Nephron progenitor cell (in vitro differentiated cells): ENCODE measurements around the gene PLXNB1.
A peak's percentile ranks its signal among the peaks of the same experiment; 100 is the strongest.

Source experiments
- DNase-seq: peaks from one replicate; pipeline ENCODE4 v3.0.0; 2021
- H3K27ac Mint-ChIP-seq: 2 replicates; pipeline ENCODE4 v1.8.0; 2021; ENCODE audit warnings: mild to moderate bottlenecking, moderate library complexity, mixed read lengths
- H3K27me3 Mint-ChIP-seq: 2 replicates; pipeline ENCODE4 v1.8.0; 2021; ENCODE audit warnings: mild to moderate bottlenecking, low read depth, mixed read lengths; ENCODE audit not compliant: poor library complexity
- H3K36me3 Mint-ChIP-seq: 2 replicates; pipeline ENCODE4 v1.8.0; 2021; ENCODE audit warnings: low read depth, mixed read lengths
- H3K4me1 Mint-ChIP-seq: 2 replicates; pipeline ENCODE4 v1.8.0; 2021; ENCODE audit warnings: mixed read lengths
- H3K4me3 Mint-ChIP-seq: 2 replicates; pipeline ENCODE4 v1.8.0; 2021; ENCODE audit warnings: mild to moderate bottlenecking, moderate library complexity, mixed read lengths
- H3K9me3 Mint-ChIP-seq: 2 replicates; pipeline ENCODE4 v1.8.0; 2021; ENCODE audit warnings: mild to moderate bottlenecking, moderate library complexity, mixed read lengths
- CTCF ChIP-seq: fragments of 200-600 bp; sonication (generic); IDR thresholded peaks from 2 replicates; pipeline ENCODE4 v1.5.0; 2021; ENCODE audit warnings: antibody characterized with exemption

The PLXNB1 gene

GRCh38 chr3:48418140-48418539 is 11.7 kb downstream of the PLXNB1 start:
- TF ChIP-seq CTCF: no peak
- H3K4me3 Mint-ChIP-seq: no peak overlapping the region
- H3K27ac Mint-ChIP-seq: no peak overlapping the region
- peaks cover 5% of the 10 kb centered on the region for H3K4me1 Mint-ChIP-seq
- peaks cover 3% of the 10 kb centered on the region for H3K27me3 Mint-ChIP-seq
- peaks cover 17% of the 10 kb centered on the region for H3K36me3 Mint-ChIP-seq
- DNase-seq: no peak
- no peaks in the 10 kb centered on the region for H3K9me3 Mint-ChIP-seq

GRCh38 chr3:48417529-48418108 is 12.3 kb downstream of the PLXNB1 start:
- H3K36me3 Mint-ChIP-seq: peaks cover 18% of the 10 kb centered on the region
- H3K4me1 Mint-ChIP-seq: no peaks in the 10 kb centered on the region
- no peak overlapping the region for H3K27ac Mint-ChIP-seq
- H3K27me3 Mint-ChIP-seq: peaks cover 3% of the 10 kb centered on the region
- H3K4me3 Mint-ChIP-seq: no peak overlapping the region
- H3K9me3 Mint-ChIP-seq: no peaks in the 10 kb centered on the region
- DNase-seq: no peak
- no peak for TF ChIP-seq CTCF

- no peaks in the 10 kb centered on the region for H3K9me3 Mint-ChIP-seq
- no peak for DNase-seq
- H3K4me1 Mint-ChIP-seq: no peaks in the 10 kb centered on the region
- H3K27me3 Mint-ChIP-seq: peaks cover 3% of the 10 kb centered on the region
- H3K36me3 Mint-ChIP-seq: peaks cover 22% of the 10 kb centered on the region
- no peak overlapping the region for H3K4me3 Mint-ChIP-seq
- H3K27ac Mint-ChIP-seq: peak overlapping the region; percentile 66
- TF ChIP-seq CTCF: no peak
These were observed 13.3 kb downstream of the PLXNB1 start for GRCh38 chr3:48416546-48416945.

- H3K9me3 Mint-ChIP-seq: no peaks in the 10 kb centered on the region
- H3K36me3 Mint-ChIP-seq: peaks cover 23% of the 10 kb centered on the region
- H3K4me1 Mint-ChIP-seq: no peaks in the 10 kb centered on the region
- no peak for DNase-seq
- H3K27ac Mint-ChIP-seq: no peak overlapping the region
- H3K27me3 Mint-ChIP-seq: peaks cover 3% of the 10 kb centered on the region
- no peak overlapping the region for H3K4me3 Mint-ChIP-seq
- no peak for TF ChIP-seq CTCF
These were observed 13.8 kb downstream of the PLXNB1 start for GRCh38 chr3:48416091-48416505.

GRCh38 chr3:48415251-48415953 is 14.5 kb downstream of the PLXNB1 start:
- H3K4me3 Mint-ChIP-seq: no peak overlapping the region
- H3K4me1 Mint-ChIP-seq: no peaks in the 10 kb centered on the region
- H3K36me3 Mint-ChIP-seq: peaks cover 23% of the 10 kb centered on the region
- DNase-seq: no peak
- H3K27ac Mint-ChIP-seq: no peak overlapping the region
- no peaks in the 10 kb centered on the region for H3K9me3 Mint-ChIP-seq
- H3K27me3 Mint-ChIP-seq: peaks cover 3% of the 10 kb centered on the region
- TF ChIP-seq CTCF: no peak
